Natural killer cell treated with Interleukin-12 subunit alpha and Interleukin-12 subunit beta and Interleukin-15 and Interleukin-18, amount 100 ng/mL, for 72 hours (primary cell): ENCODE measurements around the gene SLIT3. TPM values are rescaled to one million over a fixed set of nuclear protein-coding genes. Genes with fewer than 3 reads are reported as not detected.

Experiments used
- ATAC-seq, 2 donors: fragments of 150-1000 bp; cut with Tn5 transposase in 1 of 2; sonication (Bioruptor Pico), chemical (Tn5 transposase) in 1 of 2; 2 replicates each; pipeline ENCODE4 v1.10.0; 2021
- DNase-seq: peaks from one replicate; pipeline ENCODE4 v3.0.0; 2022; ENCODE audit warnings: low spot score
- H3K27ac Mint-ChIP-seq, 2 donors: 1 replicate in 1 of 2; 2 replicates in 1 of 2; pipeline ENCODE4 v1.8.0; 2022; ENCODE audit warnings: mixed read lengths in 2 of 2, mild to moderate bottlenecking in 1 of 2, moderate library complexity in 1 of 2
- H3K27me3 Mint-ChIP-seq, 2 donors: 1 replicate in 1 of 2; 2 replicates in 1 of 2; pipeline ENCODE4 v1.8.0; 2022; ENCODE audit warnings: mixed read lengths in 2 of 2
- H3K36me3 Mint-ChIP-seq: one replicate; pipeline ENCODE4 v1.8.0; 2022; ENCODE audit warnings: mixed read lengths
- H3K4me1 Mint-ChIP-seq, 2 donors: 1 replicate in 1 of 2; 2 replicates in 1 of 2; pipeline ENCODE4 v1.8.0; 2022; ENCODE audit warnings: low read depth in 2 of 2, mixed read lengths in 2 of 2, mild to moderate bottlenecking in 1 of 2
- H3K4me3 Mint-ChIP-seq: one replicate; pipeline ENCODE4 v1.8.0; 2022; ENCODE audit warnings: mixed read lengths
- H3K9me3 Mint-ChIP-seq: 2 replicates; pipeline ENCODE4 v1.8.0; 2022; ENCODE audit warnings: mixed read lengths
- total RNA-seq, 2 donors: library from RNA; stranded (reverse); gene quantifications; one replicate each; pipeline ENCODE4 v1.2.3, GENCODE V29; 2022

Gene SLIT3
- total RNA-seq, 2 donors from 2014 or later = 0.14 TPM; not detected in 1

DNA sequence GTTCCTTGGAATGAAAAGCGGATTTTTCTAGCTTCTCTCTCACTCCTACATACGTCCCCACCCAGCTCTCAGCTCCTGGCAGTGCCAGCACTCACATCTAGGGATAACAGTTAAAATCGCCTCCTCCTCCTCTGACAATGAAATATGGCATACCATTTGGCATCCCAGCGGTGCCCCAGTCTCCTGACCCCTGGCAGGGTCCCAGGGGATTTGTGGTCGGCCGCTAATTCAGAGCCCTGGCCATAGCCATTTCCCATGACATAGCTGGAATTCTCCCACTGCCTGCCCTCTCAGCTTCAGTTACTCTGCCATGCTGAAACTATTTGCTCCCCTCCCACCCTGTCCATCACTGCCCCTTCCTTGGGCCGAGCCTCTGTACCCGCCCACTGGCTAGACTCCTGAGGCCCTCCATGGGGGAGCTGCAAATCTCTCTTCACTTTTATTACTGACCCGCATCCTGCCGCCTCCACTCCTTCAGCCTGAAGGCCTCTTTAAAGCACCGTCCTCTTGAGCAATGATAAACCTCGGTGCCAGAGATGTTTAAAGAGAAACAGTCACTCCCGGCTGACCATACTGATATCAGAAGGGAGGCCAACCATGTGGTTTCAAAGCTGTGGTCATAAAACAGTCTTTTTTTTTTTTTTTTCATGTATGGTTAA is 139.8 kb downstream of the SLIT3 start:
- ATAC-seq = no peak
- Mint-ChIP-seq H3K9me3 (peaks cover 5% of the 10 kb centered on the region), H3K4me3 (no peak overlapping the region), H3K27me3 (peaks cover 0 to 2% of the 10 kb centered on the region in 2 donors), H3K27ac (no peak overlapping the region), H3K36me3 (peaks cover 6% of the 10 kb centered on the region), H3K4me1 (no peaks in the 10 kb centered on the region)
- no peak for DNase-seq

DNA sequence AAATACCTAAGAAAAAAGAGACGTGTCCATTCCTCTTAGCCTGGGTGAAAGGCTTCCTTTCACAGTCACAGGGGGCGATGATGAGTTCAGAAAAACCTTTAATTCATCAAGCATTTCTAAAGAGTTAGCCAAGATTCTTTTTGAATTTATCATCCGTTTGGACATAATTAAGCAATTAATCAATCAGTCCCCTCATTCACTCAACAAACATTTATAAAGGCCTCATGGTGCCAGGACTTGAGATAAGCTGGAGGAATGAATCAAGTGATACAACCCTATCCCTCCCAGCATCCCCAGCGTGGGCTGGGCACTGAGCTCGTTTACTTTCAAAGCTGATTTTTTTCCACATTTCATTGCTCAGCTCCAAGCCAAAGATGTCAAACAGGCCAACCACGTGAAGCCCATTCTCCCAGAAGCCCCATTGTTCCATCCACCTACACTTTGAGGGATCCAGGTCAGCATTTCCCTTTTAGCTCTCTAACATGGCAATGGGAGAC is 140.5 kb downstream of the SLIT3 start:
- no peak for ATAC-seq
- Mint-ChIP-seq H3K4me3 (no peak overlapping the region), H3K27me3 (peaks cover 0 to 2% of the 10 kb centered on the region in 2 donors), H3K9me3 (peaks cover 5% of the 10 kb centered on the region), H3K36me3 (peaks cover 6% of the 10 kb centered on the region), H3K4me1 (no peaks in the 10 kb centered on the region), H3K27ac (no peak overlapping the region)
- no peak for DNase-seq

DNA sequence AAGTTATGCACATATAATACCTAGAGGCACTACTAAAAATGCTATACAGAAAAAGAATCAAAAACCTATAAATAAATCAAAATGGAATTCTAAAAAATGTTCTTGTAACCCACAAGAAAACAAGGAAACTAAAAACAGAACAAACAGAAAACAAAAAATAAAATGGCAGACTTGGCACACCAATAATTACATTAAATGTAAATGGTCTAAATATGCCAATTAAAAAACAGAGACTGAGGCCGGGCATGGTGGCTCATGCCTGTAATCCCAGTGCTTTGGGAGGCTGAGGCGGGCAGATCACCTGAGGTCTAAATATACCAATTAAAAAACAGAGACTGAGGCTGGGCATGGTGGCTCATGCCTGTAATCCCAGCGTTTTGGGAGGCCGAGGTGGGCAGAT is 142.2 kb downstream of the SLIT3 start:
- peaks cover 5 to 6% of the 10 kb centered on the region in 2 donors for H3K27me3 Mint-ChIP-seq
- peaks cover 6% of the 10 kb centered on the region for H3K36me3 Mint-ChIP-seq
- no peak overlapping the region for H3K27ac Mint-ChIP-seq
- peaks cover 5% of the 10 kb centered on the region for H3K9me3 Mint-ChIP-seq
- H3K4me3 Mint-ChIP-seq = no peak overlapping the region
- DNase-seq (no peak), ATAC-seq (no peak)
- no peaks in the 10 kb centered on the region for H3K4me1 Mint-ChIP-seq

DNA sequence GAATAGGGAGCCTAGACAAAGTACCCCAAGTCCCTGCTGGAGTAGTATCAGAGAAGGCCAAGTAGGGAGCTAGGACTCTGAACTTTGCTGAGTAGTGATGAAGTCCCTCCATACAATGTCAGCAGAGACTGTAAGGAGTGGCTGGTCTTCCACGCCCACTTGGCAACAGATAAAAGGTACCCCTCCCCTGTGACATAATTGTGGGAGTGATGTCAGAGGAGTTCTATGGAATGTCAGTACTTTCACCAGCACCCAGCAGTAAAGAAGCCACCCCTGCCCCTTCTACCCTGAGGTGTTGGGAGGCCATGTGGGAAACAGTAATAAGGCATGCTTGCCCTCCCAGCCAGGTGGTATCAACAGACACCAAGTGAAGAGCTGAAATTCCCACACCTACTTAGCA is 143.9 kb downstream of the SLIT3 start:
- Mint-ChIP-seq H3K27ac (no peak overlapping the region), H3K9me3 (peaks cover 5% of the 10 kb centered on the region), H3K4me1 (no peaks in the 10 kb centered on the region), H3K36me3 (peaks cover 6% of the 10 kb centered on the region), H3K4me3 (no peak overlapping the region), H3K27me3 (peaks cover 5 to 6% of the 10 kb centered on the region in 2 donors)
- ATAC-seq (no peak), DNase-seq (no peak)

DNA sequence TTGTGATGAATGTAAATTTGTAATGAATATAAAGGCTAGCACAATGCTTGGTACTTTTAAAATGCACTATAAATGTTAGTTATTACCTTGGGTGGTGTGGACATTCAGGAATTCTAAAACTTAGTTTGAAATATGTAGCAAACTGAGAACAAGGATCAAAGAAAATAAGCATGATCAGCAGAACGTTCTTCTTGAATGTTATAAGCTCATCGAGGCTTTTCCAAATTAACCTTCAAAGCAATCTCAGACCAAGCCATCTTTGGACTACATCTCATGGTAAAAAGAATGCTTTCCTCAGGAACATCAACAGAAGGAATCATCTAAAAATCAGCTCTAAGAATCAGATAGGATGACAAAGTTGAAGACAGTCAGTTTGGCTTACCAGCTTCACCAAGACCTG is 146.3 kb downstream of the SLIT3 start:
- no peak for ATAC-seq
- peaks cover 6% of the 10 kb centered on the region for H3K36me3 Mint-ChIP-seq
- peaks cover 5% of the 10 kb centered on the region for H3K9me3 Mint-ChIP-seq
- peaks cover 3 to 13% of the 10 kb centered on the region in 2 donors for H3K27me3 Mint-ChIP-seq
- no peak for DNase-seq
- no peaks in the 10 kb centered on the region for H3K4me1 Mint-ChIP-seq
- no peak overlapping the region for H3K4me3 Mint-ChIP-seq
- no peak overlapping the region for H3K27ac Mint-ChIP-seq

DNA sequence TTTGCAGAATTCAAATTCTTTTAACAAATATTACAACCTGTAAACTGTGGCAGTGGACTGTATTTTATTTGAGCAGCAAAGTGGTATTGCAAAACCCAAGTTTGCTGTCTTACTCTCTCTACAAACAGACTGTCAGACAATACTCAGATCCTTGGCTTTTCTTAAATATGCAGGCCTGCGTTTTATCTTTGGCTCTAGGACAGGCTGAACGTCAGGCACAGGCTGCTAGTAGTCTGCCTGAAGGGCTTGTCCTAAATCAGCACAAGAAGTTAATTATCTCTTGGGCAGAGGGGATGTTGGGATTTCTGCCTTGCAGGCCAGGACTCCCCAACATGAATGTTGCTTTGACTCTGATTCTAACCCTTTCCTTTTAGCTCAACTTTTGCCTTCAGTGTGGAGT is 147.5 kb downstream of the SLIT3 start:
- Mint-ChIP-seq H3K27me3 (peaks cover 3 to 13% of the 10 kb centered on the region in 2 donors), H3K4me1 (no peaks in the 10 kb centered on the region), H3K36me3 (peaks cover 6% of the 10 kb centered on the region), H3K9me3 (peaks cover 5% of the 10 kb centered on the region), H3K27ac (no peak overlapping the region), H3K4me3 (no peak overlapping the region)
- DNase-seq = no peak
- ATAC-seq = no peak

DNA sequence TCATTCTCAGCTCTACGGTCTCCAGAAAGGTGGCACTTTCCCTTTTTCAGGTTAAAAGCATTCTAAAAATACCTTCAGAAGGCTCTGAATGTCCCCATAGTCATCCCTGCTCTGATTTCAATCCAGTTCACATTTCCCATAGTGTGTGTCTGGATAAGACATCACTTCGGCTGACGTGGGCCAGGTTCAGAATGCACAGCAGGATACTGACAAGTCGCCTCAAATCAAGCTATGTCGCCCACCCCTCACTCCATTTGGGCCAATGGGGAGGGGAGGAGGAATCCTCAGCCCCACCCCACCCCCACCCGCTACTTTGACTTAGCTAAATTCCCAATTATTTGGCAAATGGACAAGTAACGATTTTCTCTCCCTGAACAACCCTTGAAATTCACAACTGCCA is 148.0 kb downstream of the SLIT3 start:
- Mint-ChIP-seq H3K4me3 (no peak overlapping the region), H3K27ac (no peak overlapping the region), H3K27me3 (peaks cover 3 to 13% of the 10 kb centered on the region in 2 donors), H3K9me3 (peaks cover 5% of the 10 kb centered on the region), H3K4me1 (no peaks in the 10 kb centered on the region), H3K36me3 (peaks cover 6% of the 10 kb centered on the region)
- no peak for ATAC-seq
- DNase-seq = no peak

DNA sequence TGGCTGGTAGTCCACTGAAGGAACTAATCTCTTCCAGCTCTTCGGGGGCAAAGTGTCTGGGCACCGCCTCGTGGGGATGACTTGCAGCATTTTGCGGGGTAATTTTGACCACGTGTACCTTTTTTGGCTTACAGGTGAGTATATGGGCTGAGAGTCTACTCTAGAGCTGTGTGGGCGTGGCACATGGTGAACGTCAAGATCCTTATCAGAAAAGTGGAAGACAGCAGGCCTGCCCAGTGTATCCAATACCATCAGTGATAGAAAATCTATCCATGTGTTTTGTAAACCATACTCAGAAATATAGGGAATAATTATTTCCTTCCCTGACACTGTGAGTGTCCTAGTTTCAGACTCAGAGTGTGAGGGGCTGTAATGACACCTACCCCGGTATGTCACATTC is 148.5 kb downstream of the SLIT3 start:
- no peak overlapping the region for H3K4me3 Mint-ChIP-seq
- H3K9me3 Mint-ChIP-seq = no peaks in the 10 kb centered on the region
- ATAC-seq (no peak), DNase-seq (no peak)
- no peaks in the 10 kb centered on the region for H3K4me1 Mint-ChIP-seq
- H3K36me3 Mint-ChIP-seq = peaks cover 3% of the 10 kb centered on the region
- H3K27me3 Mint-ChIP-seq = peaks cover 3 to 13% of the 10 kb centered on the region in 2 donors
- no peak overlapping the region for H3K27ac Mint-ChIP-seq

DNA sequence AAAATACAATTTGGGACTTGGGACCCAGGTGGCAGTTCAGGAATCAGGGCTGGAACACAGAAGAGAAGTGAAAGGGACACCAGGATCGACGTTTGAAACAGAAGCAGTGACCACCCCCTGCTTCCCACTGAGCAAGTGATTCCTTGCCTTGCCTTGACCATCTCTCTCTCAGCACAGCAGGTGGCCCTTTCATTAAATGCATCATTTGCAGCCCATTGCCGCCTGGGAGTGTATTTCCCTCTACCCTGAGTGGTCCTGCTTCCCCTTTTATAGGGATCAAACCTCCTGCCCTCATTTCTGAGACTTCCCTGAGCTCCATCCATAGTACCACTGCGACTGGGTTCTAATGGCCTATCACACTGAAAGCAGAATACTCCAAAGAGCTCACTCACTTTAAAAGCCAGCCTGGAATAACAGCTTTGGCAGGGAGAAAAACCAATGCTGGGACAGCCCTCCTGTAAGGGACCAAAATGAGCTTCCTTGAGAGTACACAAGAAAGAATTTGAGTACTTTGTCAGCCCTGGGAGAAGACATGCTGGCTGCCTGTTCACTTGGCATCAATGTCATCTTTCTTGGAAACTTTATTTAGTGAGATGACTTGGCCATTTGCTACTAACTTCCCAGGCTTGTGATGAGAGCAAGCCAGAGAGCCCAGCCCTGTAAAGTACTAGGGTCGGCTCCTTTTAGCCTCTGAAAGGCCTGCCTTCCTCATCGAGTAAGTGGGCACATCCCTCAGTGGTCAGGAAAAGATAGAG is 149.7 kb downstream of the SLIT3 start:
- Mint-ChIP-seq H3K4me3 (no peak overlapping the region), H3K4me1 (no peaks in the 10 kb centered on the region), H3K36me3 (no peaks in the 10 kb centered on the region), H3K27me3 (peaks cover 3 to 20% of the 10 kb centered on the region in 2 donors), H3K9me3 (no peaks in the 10 kb centered on the region), H3K27ac (no peak overlapping the region)
- ATAC-seq = no peak
- DNase-seq = no peak

DNA sequence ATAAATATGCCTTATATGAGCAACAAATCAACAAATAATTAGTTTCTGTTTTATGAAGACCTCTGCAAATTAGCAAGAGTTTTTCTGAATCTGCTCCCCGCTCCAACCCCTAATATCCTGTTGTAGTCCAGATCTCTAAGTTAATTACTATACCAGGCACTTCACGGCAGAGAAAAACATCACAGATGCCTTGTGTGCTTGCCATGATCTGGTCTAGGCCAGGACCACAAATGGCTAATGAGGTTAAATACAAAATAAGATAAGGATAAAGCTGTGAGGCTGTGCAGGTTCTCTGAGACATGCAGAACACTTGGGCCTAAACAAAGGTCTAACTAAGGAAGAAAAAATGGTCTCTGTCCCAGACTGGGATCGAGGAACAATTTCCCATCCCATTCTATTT is 150.8 kb downstream of the SLIT3 start:
- peaks cover 3 to 22% of the 10 kb centered on the region in 2 donors for H3K27me3 Mint-ChIP-seq
- ATAC-seq (no peak), DNase-seq (no peak)
- H3K9me3 Mint-ChIP-seq = no peaks in the 10 kb centered on the region
- H3K4me1 Mint-ChIP-seq = no peaks in the 10 kb centered on the region
- no peak overlapping the region for H3K27ac Mint-ChIP-seq
- no peak overlapping the region for H3K4me3 Mint-ChIP-seq
- no peaks in the 10 kb centered on the region for H3K36me3 Mint-ChIP-seq

DNA sequence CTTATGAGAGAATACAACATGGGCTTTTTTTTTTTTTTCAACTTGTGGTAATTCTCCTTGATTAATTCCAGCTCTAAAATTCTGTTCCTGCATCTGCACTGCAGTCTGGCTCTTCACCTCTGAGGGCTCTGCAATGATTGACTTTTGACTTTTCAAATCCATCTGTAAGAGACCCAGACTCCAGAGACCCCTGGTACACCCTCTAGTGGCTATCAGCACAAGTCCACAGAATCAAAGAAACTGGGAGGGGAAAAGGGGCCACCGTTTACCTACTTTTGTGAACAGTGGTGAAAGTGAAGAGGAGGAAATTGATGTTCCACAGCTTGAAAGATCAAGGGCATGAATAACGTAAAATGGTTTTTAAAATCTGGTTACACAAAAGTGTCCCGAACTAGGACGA is 151.6 kb downstream of the SLIT3 start:
- Mint-ChIP-seq H3K9me3 (no peaks in the 10 kb centered on the region), H3K27ac (no peak overlapping the region), H3K27me3 (peaks cover 2 to 20% of the 10 kb centered on the region in 2 donors), H3K4me1 (no peaks in the 10 kb centered on the region), H3K4me3 (no peak overlapping the region), H3K36me3 (no peaks in the 10 kb centered on the region)
- ATAC-seq (no peak), DNase-seq (no peak)

DNA sequence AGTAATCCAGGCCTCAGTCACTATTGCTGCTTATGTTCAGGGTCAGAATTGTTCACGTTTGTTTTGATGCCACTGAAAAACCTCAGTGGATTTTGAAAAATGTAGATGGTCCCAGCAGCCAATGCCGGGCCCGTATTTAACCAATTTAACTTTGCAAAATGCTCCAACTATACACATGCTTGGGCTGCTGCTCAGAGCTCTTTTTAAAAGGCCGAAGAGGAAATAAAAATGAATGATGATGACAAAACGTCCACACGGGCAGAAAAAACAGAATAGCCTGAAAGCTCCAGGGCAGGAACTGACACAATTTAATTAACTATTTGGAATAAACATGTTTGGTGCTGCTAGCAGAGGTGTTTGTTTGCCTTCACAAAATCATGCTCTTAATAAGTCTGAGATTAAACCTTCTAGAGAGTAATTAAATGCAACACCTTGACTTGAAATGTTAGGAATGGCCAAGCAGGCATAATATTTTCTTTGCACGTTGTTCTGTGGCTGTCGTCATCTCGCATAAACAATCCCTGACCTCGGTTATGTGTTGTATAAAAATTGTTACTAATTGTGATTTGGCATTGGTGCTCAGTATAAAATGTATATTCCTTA is 152.7 kb downstream of the SLIT3 start:
- Mint-ChIP-seq H3K27ac (no peak overlapping the region), H3K36me3 (no peaks in the 10 kb centered on the region), H3K9me3 (no peaks in the 10 kb centered on the region), H3K4me1 (no peaks in the 10 kb centered on the region), H3K27me3 (peaks cover 0 to 17% of the 10 kb centered on the region in 2 donors), H3K4me3 (no peak overlapping the region)
- ATAC-seq = no peak
- no peak for DNase-seq

DNA sequence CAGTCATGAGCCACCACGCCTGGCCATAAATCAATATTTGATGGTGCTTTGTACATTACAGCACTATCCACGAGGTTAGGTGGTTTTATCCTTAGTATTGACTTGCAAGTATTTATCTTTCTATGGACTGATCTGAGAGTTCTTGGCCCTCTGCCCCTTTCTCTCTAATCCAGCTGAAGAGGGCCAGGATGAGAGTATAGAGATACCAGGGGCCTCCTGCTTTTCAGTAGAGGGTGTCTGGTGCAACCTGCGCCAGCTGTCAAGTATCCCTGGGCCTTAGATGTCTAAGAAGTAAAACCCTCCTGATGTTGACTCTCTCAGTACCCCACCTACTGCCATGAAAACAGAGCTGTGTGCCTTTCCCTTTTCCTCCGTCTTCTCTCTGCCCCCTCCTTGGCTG is 153.4 kb downstream of the SLIT3 start:
- Mint-ChIP-seq H3K36me3 (no peaks in the 10 kb centered on the region), H3K9me3 (no peaks in the 10 kb centered on the region), H3K27ac (no peak overlapping the region), H3K27me3 (peaks cover 0 to 17% of the 10 kb centered on the region in 2 donors), H3K4me1 (no peaks in the 10 kb centered on the region), H3K4me3 (no peak overlapping the region)
- DNase-seq (no peak), ATAC-seq (no peak)

DNA sequence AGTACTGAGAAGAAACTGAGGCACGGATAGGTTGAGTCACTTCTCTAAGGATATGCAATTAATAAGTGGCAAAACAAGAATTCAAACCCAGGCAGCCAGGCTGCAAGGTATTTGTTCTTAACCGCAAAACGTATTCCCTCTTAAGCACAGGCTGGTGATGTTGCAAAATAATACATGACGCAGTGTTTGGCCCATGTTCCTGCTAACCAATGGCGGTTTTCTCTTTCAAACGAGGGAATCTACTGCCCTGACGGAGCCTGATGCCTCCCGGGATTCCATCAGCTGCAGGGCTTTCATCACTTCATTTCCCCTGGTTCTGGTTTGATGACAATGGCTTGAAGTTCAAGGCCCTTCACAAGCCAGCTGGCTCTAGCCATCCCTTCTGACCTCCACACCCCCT is 154.8 kb downstream of the SLIT3 start:
- Mint-ChIP-seq H3K4me3 (no peak overlapping the region), H3K27me3 (peaks cover 0 to 17% of the 10 kb centered on the region in 2 donors), H3K36me3 (no peaks in the 10 kb centered on the region), H3K9me3 (no peaks in the 10 kb centered on the region), H3K4me1 (no peaks in the 10 kb centered on the region), H3K27ac (no peak overlapping the region)
- DNase-seq (no peak), ATAC-seq (no peak)
